ENCODE results near the gene GP9. TPM values are rescaled to one million over a fixed set of nuclear protein-coding genes. Genes with fewer than 3 reads are reported as not detected.

GP9 gene
- total and polyA plus RNA-seq, 9 of the 15 experiments (the other 6 are each of a cell fraction or from before 2014, with no cell fraction given) = not detected

GRCh38 chr3:129015388-129016105 lies 45.0 kb upstream of the GP9 start (continued):
- TF ChIP-seq SNAPC5 (CRISPR knock-in tag; IDR thresholded peaks at IDR 0.05) (no peak), ZNF444 (CRISPR knock-in tag; IDR thresholded peaks at IDR 0.05) (no peak), SMARCA4 (IDR thresholded peaks at IDR 0.05) (0 out of 2 replicates have a peak, but pooled peaks have one; percentile 20), NFE2L1 (tag; IDR thresholded peaks at IDR 0.05; ENCODE audit: borderline replicate concordance, low read depth) (peak; percentile 59), JUN (IDR thresholded peaks at IDR 0.05; ENCODE audit: borderline replicate concordance, low read depth, low read length) (0 out of 2 replicates have a peak, but pooled peaks have one; percentile 5), JUN (CRISPR knock-in tag; IDR thresholded peaks at IDR 0.05; ENCODE audit: borderline replicate concordance) (no peak), MAFF (IDR thresholded peaks at IDR 0.05; ENCODE audit: low read length) (peak; percentile 68; the same call in 1 of the 2 replicates), DIDO1 (tag; IDR thresholded peaks at IDR 0.05; ENCODE audit: low read depth) (no peak), MTF1 (CRISPR knock-in tag; IDR thresholded peaks at IDR 0.05; ENCODE audit: borderline replicate concordance) (no peak), ARID1B (IDR thresholded peaks at IDR 0.05) (0 out of 2 replicates have a peak, but pooled peaks have one; percentile 5), ZNF316 (IDR thresholded peaks at IDR 0.05) (peak; percentile 89), RFX7 (CRISPR knock-in tag; IDR thresholded peaks at IDR 0.05) (no peak), TARDBP (IDR thresholded peaks at IDR 0.05) (no peak), NKRF (IDR thresholded peaks at IDR 0.05; ENCODE audit: borderline replicate concordance) (no peak), PKNOX1 (IDR thresholded peaks at IDR 0.05) (peak; percentile 45), TEAD1 (CRISPR knock-in tag; IDR thresholded peaks at IDR 0.05) (no peak), KDM4B (IDR thresholded peaks at IDR 0.05; ENCODE audit: borderline replicate concordance in 2 of 2, low read depth in 1 of 2) (no peak)
